GM21723 (cell line): ENCODE results near the gene GMPPB.
A peak's percentile ranks its signal among the peaks of the same experiment; 100 is the strongest.
"Not testable (repeated sequence)": the region's sequence is repeated elsewhere in the genome, so short reads cannot be mapped to it uniquely, and the experiment has no call there.

ENCODE experiments used
- ATAC-seq: cut with Tn5 transposase; IDR thresholded peaks from one replicate; pipeline ENCODE4 v1.9.1; 2021; ENCODE audit warnings: mild to moderate bottlenecking, moderate library complexity; ENCODE audit not compliant: unreplicated experiment

The GMPPB gene

DNA sequence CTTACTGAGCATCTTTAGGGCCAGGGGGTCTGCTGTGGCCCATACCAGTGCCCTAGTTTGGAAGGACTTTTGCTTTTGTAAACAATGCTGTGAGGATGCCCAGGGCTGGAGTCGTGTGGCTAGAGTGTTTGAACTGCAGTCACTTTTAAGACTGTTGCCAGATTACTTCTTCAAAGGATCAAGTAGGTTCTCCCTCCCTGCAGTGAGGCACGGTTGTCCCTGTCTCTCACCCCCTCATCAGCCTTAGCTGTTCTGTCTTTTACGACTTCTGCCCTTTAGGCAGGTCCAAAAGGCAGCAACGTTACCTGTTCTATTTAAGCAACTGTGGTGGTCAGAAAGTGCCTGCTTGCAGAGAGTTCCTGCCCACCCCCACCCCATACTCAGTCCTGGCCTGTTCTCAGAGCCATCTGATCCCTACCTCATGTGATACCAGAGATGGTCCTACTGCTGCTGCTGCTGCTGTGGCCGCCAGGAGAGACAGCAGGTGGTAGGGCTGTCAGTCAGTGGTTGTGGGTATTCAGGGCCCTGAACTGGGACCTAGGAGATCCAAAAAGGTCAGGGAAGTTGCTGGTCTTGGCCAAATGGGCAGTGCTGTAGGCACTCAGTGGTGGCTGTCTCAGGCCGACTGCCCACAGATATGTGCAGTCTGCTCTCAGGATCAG lies 29.2 kb downstream of the GMPPB start:
- ATAC-seq, result not testable (repeated sequence)

DNA sequence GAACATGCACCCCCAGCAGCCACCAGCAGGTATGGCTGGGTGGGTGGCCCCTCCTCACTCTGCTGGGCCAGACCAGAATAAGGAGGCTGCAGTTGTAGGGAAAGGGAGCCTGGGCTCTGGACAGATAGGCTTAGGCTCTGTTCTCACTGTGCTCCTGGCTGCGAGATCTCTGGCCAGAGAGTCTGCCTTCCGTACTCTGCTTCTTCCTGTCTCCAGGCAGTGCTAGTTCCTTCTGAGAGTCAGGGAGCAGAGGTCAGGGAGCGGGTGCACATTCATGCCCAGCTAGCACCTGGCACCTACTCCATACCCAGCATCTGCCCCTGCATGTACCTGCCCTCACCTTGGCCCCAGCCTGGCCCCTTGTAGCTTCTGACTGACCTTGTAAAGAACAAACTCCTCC lies 32.3 kb downstream of the GMPPB start:
- ATAC-seq, result not testable (repeated sequence)

DNA sequence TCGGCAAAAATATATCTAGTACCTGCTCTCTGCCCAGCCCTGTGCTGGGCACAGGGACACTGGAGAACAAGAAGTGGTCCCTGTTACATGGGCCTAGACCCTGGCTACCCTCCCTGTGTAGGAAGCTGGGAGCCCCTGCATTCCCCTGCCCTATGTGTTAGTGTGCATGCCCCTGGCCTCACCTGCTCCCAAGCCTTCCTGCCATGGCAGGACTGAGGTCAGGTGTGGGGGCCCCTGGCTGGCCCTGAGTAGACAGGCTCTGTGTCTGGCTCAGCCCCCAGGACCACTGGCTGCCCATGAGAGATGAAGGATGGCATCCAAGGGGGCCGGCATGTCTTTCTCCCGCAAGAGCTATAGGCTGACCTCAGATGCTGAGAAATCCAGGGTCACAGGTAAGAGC lies 32.9 kb downstream of the GMPPB start:
- ATAC-seq, result not testable (repeated sequence)

DNA sequence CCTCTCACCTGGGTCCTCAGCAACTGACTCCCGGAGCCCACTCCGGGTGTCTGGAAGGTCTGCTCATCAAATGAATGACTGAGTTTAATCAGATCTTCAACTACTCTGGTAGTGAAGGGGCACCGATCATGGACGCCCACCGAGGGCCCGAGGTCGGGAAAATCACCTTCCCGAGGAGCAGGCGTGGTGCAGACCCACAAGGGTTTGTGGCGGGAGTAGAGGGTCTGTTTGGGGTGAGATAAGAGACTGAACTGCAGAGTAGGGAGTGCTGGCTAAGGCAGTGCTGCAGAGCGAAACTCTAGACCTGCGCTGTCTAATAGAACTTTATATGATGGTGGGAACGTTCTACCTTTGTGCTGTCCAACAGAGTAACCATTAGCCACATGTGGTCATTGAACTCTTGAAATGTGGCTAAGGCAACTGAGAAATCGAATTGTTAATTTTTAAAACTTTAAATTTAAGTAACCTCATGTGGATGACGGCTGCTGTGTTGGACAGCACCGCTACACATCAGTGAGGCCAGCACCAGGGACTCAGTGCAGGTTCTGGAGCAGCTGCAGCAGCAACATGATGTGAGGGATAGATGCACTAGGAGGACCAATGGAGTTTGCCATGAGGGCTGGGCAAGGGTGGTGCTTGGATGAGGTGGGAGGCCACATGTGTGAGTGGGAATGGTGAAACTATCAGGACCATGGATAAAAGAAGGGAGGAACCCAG lies 33.7 kb downstream of the GMPPB start:
- not testable (repeated sequence) for ATAC-seq

DNA sequence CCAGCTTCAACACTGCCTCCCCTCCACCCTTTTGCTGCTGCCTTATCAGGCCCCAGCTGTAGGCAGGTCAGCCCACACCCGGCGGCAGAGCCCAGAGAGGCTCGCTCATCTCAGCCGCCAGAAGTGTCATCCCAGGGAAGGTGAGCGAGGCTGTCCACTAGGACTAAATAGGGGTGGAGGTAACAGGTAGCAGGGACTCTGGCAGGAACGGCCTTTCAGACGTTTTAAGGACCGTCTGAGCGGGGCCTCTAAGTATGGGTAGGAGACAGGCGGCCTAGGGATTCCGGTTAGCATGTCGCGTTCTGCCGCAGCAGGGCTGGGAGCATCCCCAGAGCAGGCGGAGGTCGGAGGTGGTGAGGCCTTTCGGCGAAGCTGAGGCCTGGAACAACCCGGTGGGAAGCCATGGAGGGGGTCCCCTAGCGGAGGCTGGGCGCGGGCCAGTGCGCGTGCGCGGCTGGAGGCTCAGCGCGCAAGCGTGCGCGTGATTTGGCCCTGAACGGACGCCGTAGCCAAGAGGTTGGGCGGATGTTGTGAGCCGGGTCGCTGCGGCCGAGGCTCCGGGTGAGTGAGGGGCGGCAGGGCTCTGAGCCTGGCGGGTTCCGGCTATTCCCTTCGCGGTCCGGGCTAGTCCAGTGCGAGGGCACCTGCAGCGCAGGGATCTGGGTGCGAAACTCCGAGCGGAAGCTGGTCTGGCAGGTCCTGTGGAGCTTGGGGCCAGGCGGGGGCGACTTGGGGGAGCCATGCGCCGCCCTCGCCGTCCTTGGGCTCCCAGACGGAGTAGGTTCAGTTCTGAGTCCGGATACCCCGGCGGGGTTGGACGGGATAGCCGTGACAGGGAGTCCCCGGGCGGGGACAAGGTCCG lies 34.5 kb downstream of the GMPPB start, which contains the start of the genes MST1 and RNF123:
Gene MST1 (minus strand): TSS at position 429 of the 862 bp plus-strand sequence. CDS start 783 bp downstream, outside the sequence.
Gene RNF123 (plus strand): TSS at position 512 of the 862 bp plus-strand sequence. CDS start 1,609 bp downstream, outside the sequence.
- peak; percentile 68 for ATAC-seq

DNA sequence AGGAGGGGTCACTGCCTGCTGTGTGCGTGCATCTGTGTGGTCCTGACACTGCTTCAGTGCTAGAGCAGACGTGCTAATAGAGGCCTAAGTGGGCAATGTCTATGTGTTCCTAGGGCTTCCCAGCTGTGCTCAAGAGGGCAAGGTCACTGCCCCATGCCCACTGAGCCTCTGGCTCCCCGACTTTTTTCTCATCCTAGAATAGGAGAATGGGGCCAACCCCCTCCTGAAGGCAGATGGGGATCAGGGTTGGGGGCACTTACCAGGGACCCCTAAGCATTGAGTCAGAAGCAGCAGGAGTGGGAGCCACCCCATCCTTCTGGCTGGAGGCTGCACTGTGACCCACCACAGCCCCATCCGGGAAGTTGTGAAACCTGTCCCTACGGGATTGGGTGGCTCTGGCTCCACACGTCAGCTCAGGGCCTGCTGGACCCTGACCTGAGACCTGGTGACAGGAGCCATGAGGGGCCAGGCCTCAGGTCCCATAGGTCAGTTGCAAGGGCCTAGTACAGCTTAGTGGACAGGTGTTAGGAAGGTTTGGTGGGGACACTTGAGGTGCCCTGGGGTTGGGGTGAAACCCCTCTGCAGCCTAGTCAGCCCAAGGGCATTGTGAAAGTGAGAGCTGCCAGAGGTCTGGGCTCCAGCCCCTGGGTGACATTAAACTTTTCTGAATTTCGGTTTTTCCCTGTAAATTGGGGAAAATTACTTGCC lies 35.3 kb downstream of the GMPPB start:
- ATAC-seq, result peak; percentile 13

DNA sequence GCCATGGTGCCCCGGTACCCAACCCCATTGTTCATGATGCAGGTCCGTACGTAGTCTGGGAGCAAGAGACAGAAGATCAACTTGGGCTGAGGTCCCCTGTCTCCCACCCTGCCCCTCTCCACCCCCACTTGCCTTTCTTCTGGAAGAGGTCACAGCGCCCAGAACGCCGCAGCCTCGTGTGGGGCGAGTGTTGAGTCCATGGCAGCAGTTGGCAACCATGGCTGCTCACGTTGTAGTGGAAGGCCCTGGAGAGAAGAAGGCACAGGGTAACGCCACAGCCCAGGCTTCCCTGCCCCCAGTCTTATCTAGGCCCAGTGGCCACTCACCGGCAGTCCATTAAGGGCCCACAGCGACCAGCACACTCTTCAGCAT lies 36.3 kb downstream of the GMPPB start:
- not testable (repeated sequence) for ATAC-seq

DNA sequence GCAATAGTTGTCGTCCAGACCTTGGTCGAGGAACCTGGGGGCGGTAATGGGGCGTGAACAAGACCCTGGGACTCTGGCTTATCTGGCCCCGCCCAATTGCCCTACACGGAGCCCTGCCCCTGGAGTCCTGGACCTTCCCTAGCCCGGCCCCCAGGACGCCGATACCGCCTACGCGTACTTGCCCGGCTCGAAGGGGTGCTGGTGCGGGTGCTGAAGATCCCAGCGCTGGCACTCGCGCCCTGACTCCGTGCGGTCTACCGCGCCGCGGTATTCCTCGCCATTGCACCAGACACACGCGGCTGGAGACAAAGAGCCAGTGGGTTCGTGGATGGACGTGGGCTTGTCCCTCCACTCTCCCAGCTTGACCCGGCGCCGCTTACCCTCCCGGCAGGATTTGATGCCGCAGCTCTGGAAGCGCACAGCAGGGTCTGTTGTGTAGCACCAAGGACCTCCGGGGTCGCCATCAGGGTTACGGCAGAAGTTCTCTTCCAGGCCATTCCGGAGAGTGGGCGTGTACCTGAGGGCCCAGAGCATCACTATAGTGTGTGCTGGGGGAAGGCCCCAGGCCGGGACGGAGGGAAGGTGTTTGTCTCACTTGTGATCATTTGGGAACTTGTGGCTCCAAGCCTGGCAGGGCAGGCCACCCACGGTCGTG lies 36.9 kb downstream of the GMPPB start:
- not testable (repeated sequence) for ATAC-seq

DNA sequence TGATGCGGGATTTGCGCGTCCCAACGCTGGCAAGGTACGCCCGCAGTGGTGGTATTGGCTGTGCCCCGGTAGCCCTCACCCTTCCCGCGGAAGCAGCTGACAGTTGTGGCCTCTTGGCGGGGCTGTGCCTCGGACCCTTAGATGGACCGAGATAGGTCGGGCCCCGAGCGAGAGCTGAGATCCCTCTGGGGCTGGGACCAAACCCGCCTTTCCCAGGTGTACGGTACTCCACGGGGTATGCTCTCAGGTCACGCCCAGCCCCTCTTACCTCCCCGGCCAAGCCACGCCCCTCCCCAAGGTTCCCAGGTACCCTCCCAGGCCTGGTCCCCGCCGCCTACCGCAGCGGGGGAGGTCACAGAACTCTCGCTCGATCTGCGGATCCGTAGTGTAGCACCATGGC lies 37.4 kb downstream of the GMPPB start:
- ATAC-seq, result not testable (repeated sequence)

DNA sequence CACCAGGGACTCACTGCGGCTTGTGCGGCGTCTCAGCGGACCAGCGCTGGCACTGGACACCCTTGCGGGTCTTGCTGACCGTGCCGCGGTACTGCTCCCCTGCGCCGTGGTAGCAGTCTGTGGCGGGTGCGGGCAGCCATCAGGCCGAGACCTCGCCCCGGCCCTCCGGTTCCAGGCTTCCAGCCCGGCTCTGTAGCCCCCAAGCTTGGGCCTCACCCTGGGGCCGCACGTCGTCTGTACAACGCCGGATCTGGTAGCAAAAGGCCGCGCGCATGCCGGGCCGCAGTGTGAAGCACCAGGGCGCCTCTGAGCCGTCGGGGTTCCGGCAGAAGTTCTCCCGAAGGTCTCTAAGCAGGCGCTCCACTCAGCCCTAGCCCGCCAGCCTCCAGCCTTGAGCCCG lies 37.9 kb downstream of the GMPPB start:
- ATAC-seq, result not testable (repeated sequence)

DNA sequence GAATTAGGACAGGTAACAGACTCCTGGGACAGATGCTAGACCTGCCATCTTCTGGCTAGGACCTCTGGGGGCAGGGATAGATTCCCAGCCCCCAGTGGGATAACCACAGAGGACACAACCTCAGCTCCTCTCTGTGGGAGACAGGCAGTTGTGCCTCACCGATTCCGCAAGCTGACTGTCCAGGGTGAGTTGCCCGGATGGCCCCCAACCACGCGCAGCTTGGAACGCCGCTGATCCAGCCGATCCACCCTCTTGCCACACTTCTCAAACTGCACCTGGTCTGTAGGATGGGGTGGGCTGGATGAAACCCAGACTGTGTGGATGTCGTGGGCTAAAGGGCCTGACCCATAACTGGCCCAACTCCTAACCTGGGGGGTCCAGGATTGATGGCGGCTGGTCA lies 38.6 kb downstream of the GMPPB start:
- not testable (repeated sequence) for ATAC-seq

DNA sequence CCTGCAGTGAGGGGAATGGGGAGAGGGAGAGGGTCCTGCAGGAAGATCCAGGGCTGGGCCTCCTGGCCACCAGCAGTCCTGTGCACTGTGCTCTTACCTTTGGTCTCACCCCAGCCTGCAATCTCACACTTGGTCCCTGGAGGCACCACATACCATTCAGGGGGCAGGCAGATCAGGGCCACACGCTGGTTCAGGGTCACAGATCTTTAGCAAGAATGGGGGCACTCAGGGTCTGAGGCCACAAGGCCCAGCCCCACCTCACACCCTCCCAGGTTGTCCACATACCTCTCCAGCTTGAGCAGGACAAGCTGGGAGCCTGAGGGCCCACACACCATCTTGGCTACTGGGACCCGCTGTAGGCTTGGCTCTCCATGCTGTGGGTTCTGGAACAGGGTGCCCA lies 39.3 kb downstream of the GMPPB start:
- not testable (repeated sequence) for ATAC-seq

DNA sequence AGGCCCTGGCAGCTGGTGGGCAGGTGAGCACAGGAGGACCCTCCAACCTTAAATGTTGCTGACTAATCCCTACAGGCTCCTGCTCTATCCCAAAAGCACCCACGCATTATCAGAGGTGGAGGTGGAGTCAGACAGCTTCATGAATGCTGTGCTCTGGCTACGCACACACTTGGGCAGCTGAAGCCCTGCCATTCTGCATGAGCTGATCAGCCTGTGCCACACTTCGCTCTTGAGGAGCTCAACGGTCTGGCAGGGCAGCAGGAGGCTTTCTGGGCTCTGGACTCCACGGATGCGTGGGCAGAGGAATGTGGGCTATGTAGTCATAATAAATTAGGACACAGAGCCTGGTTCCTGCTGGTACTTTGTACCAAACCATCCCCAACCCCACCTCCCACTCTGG lies 40.6 kb downstream of the GMPPB start:
- ATAC-seq, result no peak

DNA sequence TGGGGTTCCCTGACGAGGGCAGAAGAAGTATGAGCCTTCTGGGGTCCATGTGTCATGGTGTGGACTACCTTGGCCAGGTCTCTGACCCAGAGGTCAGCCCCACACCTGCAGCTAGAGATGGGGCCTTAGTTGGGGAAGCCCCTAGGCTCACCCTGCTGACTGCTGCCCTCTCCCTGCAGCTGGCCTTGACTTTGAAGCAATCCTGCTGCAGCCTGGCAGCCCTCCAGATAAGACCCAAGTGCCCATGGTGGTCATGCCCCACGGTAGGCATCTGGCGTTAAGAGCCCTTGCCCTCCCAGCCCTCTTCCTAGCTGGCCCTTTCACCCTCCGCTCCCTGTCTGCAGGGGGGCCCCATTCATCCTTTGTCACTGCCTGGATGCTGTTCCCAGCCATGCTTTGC lies 42.2 kb downstream of the GMPPB start:
- ATAC-seq, result no peak

DNA sequence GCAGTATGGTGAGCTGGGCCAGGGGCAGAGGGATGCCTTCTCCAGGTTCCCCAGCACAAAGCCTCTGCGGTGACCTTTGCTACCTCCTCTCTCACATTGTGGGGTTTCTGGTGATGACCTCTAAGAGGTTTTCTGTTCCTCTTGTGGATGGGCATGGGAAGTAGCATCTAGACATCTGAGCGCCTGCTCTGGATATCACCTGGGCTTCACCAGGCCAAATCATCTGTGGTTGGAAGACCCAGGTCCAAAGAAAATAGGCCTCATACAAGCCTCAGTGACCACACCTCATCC lies 42.6 kb downstream of the GMPPB start:
- no peak for ATAC-seq

DNA sequence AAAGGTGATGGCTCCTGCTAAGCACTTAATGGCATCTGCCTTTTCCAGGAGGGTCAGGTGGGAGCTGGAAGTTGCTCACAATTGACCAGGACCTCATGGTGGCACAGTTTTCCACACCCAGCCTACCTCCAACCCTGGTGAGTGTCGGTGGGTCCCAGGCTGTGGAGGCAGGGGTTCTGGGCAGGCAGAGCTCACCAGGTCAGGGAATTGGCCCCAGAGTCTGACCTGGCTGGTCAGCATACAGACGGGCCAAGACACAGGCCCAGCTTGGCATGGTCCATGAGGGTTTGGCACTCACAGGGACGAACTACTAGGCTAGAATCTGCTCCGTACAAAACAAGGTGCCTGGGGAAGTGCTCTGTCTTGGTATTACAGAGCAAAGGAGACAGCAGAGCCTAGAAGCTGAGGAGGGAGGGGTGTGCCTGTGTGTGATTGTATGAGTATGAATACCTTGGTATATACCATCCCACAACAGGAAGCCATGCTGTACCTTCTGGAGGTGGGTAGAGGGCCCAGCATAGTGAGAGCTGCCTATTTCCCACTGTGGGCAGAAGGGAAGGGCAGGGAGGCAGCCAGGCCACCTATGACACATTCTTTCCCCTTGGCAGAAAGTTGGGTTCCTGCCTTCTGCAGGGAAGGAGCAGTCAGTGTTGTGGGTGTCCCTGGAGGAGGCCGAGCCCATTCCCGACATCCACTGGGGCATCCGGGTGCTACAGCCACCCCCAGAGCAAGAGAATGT lies 43.1 kb downstream of the GMPPB start:
- ATAC-seq, result no peak

DNA sequence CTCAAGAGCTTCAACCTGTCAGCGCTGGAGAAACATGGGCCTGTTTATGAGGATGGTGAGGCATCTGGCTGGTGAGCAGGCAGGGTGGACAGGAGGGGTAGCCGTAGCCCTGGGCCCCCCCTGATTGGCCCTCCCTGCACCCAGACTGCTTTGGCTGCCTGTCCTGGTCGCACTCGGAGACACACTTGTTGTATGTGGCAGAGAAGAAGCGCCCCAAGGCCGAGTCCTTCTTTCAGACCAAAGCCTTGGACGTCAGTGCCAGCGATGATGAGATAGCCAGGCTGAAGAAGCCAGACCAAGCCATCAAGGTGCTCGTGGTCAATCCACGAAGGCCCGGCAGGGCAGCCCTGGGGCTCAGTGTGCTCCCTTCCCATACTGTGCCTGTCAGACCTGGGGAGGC lies 47.8 kb downstream of the GMPPB start:
- ATAC-seq, result no peak

DNA sequence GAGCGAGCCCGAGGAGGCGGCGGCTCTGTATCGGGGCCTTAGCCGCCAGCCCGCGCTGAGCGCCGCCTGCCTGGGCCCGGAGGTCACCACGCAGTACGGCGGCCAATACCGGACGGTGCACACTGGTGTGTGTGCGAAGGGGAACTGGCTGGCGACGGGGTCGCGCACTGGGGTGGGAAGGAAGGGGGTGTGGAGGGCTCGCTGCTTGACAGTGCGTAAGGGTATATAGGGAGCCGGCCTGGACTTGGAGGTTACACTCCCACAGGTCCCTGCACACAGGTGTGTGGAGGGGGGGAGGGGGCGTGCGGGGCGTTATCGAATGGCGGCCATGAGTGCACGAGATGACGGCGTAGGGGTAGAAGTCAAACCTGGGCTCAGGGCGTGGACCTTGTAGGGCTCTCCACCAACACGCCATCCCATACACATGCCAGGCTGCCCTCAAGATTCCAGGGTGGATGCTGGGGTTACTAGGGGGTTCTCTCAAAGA lies 49.2 kb downstream of the GMPPB start:
- peak; percentile 24 for ATAC-seq

DNA sequence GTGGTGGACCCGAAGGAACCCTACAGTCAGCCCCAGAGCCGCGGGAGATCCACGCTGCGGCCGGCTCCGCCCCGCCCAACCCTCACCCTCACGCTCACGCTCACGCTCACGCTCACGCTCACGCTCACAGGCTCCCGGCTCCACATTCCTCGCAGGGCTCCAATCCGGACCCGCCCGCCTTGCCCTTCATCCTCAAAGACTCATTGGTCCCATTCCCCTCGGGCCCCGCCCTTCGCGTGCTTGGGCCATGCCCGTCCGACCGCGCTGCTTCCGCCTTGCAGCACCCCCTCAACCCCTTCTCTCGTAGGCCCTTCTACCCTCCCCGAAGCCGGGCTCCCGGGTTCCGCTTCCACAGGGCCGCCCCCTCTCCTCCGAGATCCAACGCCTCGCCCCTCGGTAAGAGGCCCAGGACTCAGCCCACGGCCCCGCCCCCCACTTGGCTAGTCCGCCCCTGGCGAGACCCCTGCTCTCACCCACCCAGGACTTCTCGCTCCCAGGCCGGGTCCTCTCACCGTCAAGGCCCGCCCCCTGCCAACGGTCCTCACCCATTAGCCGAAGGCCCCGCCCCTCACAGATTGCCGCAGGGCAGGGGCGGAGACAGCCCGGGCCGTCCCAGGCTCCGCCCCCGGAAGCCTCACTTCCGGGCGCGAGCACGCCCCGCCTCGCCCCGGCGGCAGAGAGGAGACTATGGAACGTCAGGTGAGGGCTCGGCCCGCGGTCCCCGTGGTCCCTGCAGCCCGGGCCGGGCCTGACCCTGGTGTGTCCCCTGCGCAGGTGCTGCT lies 49.8 kb downstream of the GMPPB start, which contains the start of gene APEH:
Gene APEH (plus strand): TSS at position 637 of the 782 bp plus-strand sequence. CDS start 51 bp downstream, at position 688.
- ATAC-seq, result peak; percentile 79
